ENCODE results near the gene DBNDD2.
A peak's percentile ranks its signal among the peaks of the same experiment; 100 is the strongest.

The DBNDD2 gene

DNA sequence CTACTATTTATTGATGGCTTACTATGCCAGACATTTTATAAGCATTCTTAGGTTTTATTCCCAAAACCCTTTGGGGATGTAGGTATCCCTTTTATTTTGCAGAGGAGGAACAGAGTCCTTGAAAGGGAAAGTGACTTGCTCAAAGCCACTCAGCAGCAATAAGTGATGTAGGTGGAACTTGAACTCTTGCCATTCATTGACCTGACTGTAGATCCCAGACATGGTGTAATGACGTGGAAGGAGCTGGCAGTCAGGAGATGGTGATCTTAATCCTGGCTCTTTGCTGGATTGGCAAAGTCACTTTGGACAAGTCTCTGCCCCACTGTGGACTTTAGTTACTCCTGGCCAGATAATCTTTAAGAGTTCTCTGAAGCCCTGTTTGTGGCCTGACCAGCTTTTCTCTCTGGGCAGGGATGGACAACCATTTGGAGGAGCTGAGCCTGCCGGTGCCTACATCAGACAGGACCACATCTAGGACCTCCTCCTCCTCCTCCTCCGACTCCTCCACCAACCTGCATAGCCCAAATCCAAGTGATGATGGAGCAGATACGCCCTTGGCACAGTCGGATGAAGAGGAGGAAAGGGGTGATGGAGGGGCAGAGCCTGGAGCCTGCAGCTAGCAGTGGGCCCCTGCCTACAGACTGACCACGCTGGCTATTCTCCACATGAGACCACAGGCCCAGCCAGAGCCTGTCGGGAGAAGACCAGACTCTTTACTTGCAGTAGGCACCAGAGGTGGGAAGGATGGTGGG, 1.6 kb downstream of the DBNDD2 start:
- Histone ChIP-seq H3K9ac (ENCODE audit: low read length) (no peak overlapping the region), H3K36me3 (ENCODE audit: control insufficient read depth, insufficient read depth, low read length) (peaks cover 4% of the 10 kb centered on the region), H3K27me3 (ENCODE audit: control insufficient read depth, insufficient read depth, low read length) (no peaks in the 10 kb centered on the region), H3K4me1 (ENCODE audit: control insufficient read depth, insufficient read depth, low read length) (peaks cover 8% of the 10 kb centered on the region), H3K9me3 (ENCODE audit: control insufficient read depth, low read length) (no peaks in the 10 kb centered on the region), H3K4me3 (ENCODE audit: low read length) (no peak overlapping the region)

DNA sequence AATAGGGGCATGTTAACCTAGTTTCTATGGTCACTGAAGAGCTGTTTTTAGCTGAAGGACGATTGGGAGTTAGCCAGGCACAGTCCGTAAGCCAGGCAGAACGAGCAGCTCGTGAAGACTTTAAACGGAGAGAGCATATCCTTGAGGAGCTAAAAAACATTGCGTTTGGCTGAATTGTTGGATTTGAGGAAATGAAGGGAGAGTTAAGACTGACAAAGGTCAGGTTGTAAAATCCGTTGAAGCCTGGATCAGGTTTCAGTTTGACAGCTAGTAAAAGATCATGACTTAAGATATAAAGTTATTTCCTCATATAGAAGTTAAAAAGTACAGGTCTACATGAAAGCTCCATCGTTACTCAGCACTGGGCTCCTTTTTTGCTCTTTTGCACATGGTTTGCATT, 2.8 kb downstream of the DBNDD2 start:
- H3K9ac ChIP-seq (ENCODE audit: low read length) = no peak overlapping the region
- no peaks in the 10 kb centered on the region for H3K27me3 ChIP-seq (ENCODE audit: control insufficient read depth, insufficient read depth, low read length)
- no peak overlapping the region for H3K4me3 ChIP-seq (ENCODE audit: low read length)
- peaks cover 8% of the 10 kb centered on the region for H3K4me1 ChIP-seq (ENCODE audit: control insufficient read depth, insufficient read depth, low read length)
- H3K36me3 ChIP-seq (ENCODE audit: control insufficient read depth, insufficient read depth, low read length) = peaks cover 4% of the 10 kb centered on the region
- H3K9me3 ChIP-seq (ENCODE audit: control insufficient read depth, low read length) = no peaks in the 10 kb centered on the region

DNA sequence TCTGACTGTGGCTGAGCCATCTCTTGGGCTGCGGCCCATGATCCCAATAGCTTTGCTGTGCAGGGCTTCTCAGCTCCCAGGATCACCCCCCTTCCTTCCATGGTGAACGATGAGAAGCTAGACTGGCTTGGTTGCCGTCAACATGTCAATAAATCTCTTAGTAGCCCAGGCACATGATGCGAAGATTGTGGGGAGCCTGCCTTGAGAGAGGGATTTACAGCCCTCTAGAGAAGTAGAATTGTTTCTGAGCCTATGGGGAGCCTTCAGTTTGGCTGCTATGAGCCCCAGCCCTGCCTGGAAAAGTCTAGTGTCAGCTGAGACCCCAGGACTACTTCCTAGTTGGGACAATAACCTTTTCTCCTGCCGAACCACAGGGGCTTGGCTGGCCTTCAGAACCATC, 4.6 kb downstream of the DBNDD2 start:
- no peak overlapping the region for H3K4me3 ChIP-seq (ENCODE audit: low read length)
- peaks cover 4% of the 10 kb centered on the region for H3K36me3 ChIP-seq (ENCODE audit: control insufficient read depth, insufficient read depth, low read length)
- H3K9ac ChIP-seq (ENCODE audit: low read length) = no peak overlapping the region
- H3K4me1 ChIP-seq (ENCODE audit: control insufficient read depth, insufficient read depth, low read length) = peaks cover 15% of the 10 kb centered on the region
- no peaks in the 10 kb centered on the region for H3K27me3 ChIP-seq (ENCODE audit: control insufficient read depth, insufficient read depth, low read length)
- no peaks in the 10 kb centered on the region for H3K9me3 ChIP-seq (ENCODE audit: control insufficient read depth, low read length)

DNA sequence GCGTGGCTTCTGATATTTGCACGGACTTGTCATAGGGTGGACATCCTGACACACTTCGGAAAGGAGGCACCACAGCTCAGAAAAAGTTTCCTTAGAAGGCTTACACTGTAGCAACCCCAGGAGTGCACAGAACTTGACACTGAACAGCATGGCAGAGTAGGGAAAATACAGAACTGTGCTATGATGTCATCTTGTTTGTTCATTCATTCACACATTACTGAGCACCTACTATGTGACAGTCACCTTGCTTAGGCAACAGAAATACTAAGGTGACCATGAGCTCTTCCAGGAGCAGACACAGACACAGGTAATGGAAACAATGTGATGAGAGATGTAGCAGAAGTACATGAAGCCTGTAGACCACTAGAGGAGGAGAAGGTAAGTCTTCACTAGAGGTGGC, 5.4 kb downstream of the DBNDD2 start:
- Histone ChIP-seq H3K4me1 (ENCODE audit: control insufficient read depth, insufficient read depth, low read length) (peaks cover 18% of the 10 kb centered on the region), H3K9me3 (ENCODE audit: control insufficient read depth, low read length) (no peaks in the 10 kb centered on the region), H3K27me3 (ENCODE audit: control insufficient read depth, insufficient read depth, low read length) (no peaks in the 10 kb centered on the region), H3K36me3 (ENCODE audit: control insufficient read depth, insufficient read depth, low read length) (peaks cover 4% of the 10 kb centered on the region), H3K9ac (ENCODE audit: low read length) (no peak overlapping the region), H3K4me3 (ENCODE audit: low read length) (no peak overlapping the region)

DNA sequence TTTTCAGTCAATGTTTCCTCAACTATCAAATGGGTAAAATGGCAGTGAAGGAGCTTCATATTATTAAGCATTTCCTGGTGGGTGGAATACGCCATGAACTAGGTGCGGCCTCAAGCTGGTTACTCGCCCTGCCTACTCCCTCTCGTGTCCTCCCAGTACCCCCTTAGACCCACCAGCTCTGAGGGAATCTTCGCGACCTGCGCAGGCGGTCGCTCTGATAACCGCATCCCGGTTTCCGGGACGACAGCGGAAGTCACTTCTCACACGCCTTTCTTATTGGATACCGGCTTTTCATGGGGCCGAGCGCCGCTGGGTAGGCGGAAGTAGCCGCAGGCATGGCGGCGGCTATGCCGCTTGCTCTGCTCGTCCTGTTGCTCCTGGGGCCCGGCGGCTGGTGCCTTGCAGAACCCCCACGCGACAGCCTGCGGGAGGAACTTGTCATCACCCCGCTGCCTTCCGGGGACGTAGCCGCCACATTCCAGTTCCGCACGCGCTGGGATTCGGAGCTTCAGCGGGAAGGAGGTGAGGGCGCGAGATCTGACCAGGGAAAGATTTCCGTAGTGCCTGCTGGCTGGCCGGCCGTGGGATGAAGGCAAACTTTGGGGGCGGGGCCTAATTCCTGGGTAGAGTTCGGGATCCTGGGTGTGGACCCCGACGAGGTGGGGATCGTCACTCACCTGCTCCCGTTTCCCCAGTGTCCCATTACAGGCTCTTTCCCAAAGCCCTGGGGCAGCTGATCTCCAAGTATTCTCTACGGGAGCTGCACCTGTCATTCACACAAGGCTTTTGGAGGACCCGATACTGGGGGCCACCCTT, 7.9 kb downstream of the DBNDD2 start, which contains the start of gene PIGT:
Gene PIGT (plus strand): TSS at position 320 of the 816 bp plus-strand sequence. CDS start 16 bp downstream, at position 336.
- H3K4me1 ChIP-seq (ENCODE audit: control insufficient read depth, insufficient read depth, low read length) = peaks cover 40% of the 10 kb centered on the region
- H3K4me3 ChIP-seq (ENCODE audit: low read length) = peak within 1 kb of the TSS; percentile 85
- H3K36me3 ChIP-seq (ENCODE audit: control insufficient read depth, insufficient read depth, low read length) = peaks cover 5% of the 10 kb centered on the region
- no peaks in the 10 kb centered on the region for H3K9me3 ChIP-seq (ENCODE audit: control insufficient read depth, low read length)
- no peaks in the 10 kb centered on the region for H3K27me3 ChIP-seq (ENCODE audit: control insufficient read depth, insufficient read depth, low read length)
- peak within 1 kb of the TSS; percentile 88 for H3K9ac ChIP-seq (ENCODE audit: low read length)

DNA sequence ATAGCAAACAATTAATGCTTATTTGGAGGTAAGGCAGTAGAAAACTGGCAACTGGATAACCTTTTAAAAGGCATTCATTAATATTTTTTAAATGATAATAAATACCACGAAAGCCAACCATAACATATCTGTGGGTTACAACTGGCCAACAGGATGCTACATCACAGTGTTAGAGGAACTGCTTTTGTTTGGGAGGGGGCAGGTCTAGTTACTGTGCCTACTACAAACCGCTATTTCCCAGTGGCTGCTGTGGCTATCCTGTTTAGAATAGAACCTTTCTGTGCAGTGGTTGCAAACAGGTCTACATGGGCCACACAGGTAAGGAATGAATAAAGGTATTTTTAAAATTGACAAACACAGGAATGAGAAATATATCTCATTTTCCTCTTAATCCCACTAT, 8.8 kb downstream of the DBNDD2 start:
- Histone ChIP-seq H3K27me3 (ENCODE audit: control insufficient read depth, insufficient read depth, low read length) (no peaks in the 10 kb centered on the region), H3K36me3 (ENCODE audit: control insufficient read depth, insufficient read depth, low read length) (peaks cover 12% of the 10 kb centered on the region), H3K4me1 (ENCODE audit: control insufficient read depth, insufficient read depth, low read length) (peaks cover 40% of the 10 kb centered on the region), H3K9ac (ENCODE audit: low read length) (peak overlapping the region; percentile 88), H3K9me3 (ENCODE audit: control insufficient read depth, low read length) (no peaks in the 10 kb centered on the region), H3K4me3 (ENCODE audit: low read length) (peak overlapping the region; percentile 85)

DNA sequence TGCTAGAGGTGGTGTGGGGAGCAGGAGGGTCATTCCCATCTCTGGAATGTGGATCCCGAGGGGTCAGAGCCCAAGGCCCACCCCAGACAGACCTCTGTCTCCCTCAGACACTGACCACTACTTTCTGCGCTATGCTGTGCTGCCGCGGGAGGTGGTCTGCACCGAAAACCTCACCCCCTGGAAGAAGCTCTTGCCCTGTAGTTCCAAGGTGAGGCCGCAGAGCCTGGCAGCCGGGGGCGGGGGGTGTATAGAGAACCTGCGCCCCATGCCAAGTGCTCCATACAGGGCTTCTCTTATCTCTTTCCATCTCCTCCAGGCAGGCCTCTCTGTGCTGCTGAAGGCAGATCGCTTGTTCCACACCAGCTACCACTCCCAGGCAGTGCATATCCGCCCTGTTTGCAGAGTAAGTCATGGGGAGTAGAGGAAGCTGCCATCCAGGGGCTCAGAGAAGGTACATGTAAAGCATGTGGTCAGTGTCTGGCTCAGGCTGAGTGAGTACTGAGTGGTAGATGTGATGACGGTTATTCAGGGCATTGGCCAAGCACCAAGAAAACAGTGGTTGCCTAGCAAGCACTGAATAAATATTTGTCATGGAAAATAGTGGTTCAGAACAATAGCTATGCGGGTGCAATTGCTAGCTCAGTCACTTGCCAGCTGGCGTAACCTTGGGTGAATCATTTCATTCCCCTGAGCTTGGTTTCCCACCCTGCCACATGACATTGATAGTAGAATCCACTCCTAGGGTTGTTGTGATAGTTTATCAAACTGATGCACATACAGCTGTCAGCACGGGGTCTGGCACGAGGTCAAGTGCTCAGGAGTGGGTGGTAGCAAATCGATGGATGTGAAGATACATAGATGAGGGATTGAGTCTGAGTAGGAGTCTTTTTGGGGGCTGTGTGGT, 11.4 kb downstream of the DBNDD2 start:
- Histone ChIP-seq H3K4me1 (ENCODE audit: control insufficient read depth, insufficient read depth, low read length) (peaks cover 40% of the 10 kb centered on the region), H3K27me3 (ENCODE audit: control insufficient read depth, insufficient read depth, low read length) (no peaks in the 10 kb centered on the region), H3K4me3 (ENCODE audit: low read length) (no peak overlapping the region), H3K9me3 (ENCODE audit: control insufficient read depth, low read length) (no peaks in the 10 kb centered on the region), H3K9ac (ENCODE audit: low read length) (peak overlapping the region; percentile 30), H3K36me3 (ENCODE audit: control insufficient read depth, insufficient read depth, low read length) (peaks cover 12% of the 10 kb centered on the region)

DNA sequence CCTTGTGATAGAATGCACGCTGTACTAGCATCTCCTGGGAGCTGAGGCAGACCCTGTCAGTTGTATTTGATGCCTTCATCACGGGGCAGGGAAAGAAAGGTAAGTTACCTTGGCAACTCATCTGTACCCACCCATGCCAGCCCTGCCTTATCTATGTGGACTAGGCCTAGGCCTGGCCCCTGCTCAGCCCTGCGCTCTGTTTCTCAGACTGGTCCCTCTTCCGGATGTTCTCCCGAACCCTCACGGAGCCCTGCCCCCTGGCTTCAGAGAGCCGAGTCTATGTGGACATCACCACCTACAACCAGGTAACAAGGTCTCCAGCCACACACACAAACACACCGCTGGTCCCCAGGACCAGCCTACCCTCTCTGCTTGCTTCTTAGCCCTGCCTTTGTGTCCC, 12.0 kb downstream of the DBNDD2 start:
- no peak overlapping the region for H3K4me3 ChIP-seq (ENCODE audit: low read length)
- H3K9me3 ChIP-seq (ENCODE audit: control insufficient read depth, low read length) = no peaks in the 10 kb centered on the region
- peaks cover 40% of the 10 kb centered on the region for H3K4me1 ChIP-seq (ENCODE audit: control insufficient read depth, insufficient read depth, low read length)
- no peaks in the 10 kb centered on the region for H3K27me3 ChIP-seq (ENCODE audit: control insufficient read depth, insufficient read depth, low read length)
- H3K36me3 ChIP-seq (ENCODE audit: control insufficient read depth, insufficient read depth, low read length) = peaks cover 12% of the 10 kb centered on the region
- H3K9ac ChIP-seq (ENCODE audit: low read length) = peak overlapping the region; percentile 26

DNA sequence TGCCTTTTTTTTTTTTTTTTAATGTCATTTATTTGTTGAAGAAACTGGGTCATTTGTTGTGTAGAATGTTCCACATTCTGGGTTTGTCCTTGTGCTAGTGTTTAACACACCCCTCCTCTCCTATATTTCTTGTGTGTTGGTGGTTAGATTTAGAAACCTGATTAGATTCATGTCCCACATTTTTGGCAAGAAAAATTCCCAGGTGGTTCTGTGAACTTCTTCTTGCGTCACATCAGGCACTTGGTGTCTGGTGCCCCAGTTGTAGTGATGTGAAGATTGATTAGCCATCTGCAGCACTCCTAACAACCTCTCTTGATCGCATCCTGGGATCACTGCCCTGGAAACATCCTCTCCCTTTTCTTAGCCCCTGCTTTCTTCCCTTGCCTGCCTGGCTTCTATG, 15.6 kb downstream of the DBNDD2 start:
- Histone ChIP-seq H3K36me3 (ENCODE audit: control insufficient read depth, insufficient read depth, low read length) (peaks cover 12% of the 10 kb centered on the region), H3K4me1 (ENCODE audit: control insufficient read depth, insufficient read depth, low read length) (peaks cover 30% of the 10 kb centered on the region), H3K4me3 (ENCODE audit: low read length) (no peak overlapping the region), H3K9me3 (ENCODE audit: control insufficient read depth, low read length) (no peaks in the 10 kb centered on the region), H3K9ac (ENCODE audit: low read length) (no peak overlapping the region), H3K27me3 (ENCODE audit: control insufficient read depth, insufficient read depth, low read length) (no peaks in the 10 kb centered on the region)

DNA sequence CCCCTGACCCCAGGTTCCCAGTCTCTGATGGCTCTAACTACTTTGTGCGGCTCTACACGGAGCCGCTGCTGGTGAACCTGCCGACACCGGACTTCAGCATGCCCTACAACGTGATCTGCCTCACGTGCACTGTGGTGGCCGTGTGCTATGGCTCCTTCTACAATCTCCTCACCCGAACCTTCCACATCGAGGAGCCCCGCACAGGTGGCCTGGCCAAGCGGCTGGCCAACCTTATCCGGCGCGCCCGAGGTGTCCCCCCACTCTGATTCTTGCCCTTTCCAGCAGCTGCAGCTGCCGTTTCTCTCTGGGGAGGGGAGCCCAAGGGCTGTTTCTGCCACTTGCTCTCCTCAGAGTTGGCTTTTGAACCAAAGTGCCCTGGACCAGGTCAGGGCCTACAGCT, 17.5 kb downstream of the DBNDD2 start:
- peaks cover 12% of the 10 kb centered on the region for H3K36me3 ChIP-seq (ENCODE audit: control insufficient read depth, insufficient read depth, low read length)
- H3K4me1 ChIP-seq (ENCODE audit: control insufficient read depth, insufficient read depth, low read length) = peaks cover 13% of the 10 kb centered on the region
- H3K9me3 ChIP-seq (ENCODE audit: control insufficient read depth, low read length) = no peaks in the 10 kb centered on the region
- no peaks in the 10 kb centered on the region for H3K27me3 ChIP-seq (ENCODE audit: control insufficient read depth, insufficient read depth, low read length)
- no peak overlapping the region for H3K9ac ChIP-seq (ENCODE audit: low read length)
- no peak overlapping the region for H3K4me3 ChIP-seq (ENCODE audit: low read length)

DNA sequence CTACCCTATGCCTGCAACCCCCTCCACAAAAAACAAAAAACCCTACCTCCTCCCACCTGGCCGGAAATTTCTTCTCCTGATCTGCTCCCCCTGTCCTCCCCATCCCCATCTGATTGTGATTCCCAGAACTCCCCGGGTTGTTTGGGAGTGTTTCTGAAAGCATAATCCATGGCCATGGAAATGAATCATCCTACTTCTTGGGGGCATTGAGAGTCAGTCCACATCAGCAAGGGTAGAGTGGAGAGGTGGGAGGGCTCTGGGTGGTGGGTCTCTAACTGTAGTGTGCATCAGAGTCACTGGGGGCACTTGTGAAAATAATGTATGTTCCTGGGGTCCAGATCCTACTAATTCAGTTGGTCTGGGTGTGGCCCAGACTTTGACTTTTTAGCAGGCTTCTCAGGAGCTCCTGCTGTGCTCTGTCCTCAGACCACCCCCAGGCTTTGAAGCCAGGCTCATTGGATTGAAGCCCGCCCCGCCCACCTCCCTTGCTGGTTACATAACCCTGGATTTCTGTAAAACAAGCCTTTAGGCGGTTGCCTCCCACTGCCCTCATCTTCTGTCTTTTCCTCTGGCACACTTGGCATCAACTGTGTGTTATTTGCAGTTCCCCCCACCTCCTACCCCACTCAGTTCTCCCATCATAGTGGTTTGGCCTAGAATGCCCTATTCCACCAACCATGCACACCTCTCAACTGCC, 18.4 kb downstream of the DBNDD2 start:
- Histone ChIP-seq H3K36me3 (ENCODE audit: control insufficient read depth, insufficient read depth, low read length) (peaks cover 3% of the 10 kb centered on the region), H3K9ac (ENCODE audit: low read length) (no peak overlapping the region), H3K4me1 (ENCODE audit: control insufficient read depth, insufficient read depth, low read length) (peaks cover 10% of the 10 kb centered on the region), H3K4me3 (ENCODE audit: low read length) (no peak overlapping the region), H3K27me3 (ENCODE audit: control insufficient read depth, insufficient read depth, low read length) (no peaks in the 10 kb centered on the region), H3K9me3 (ENCODE audit: control insufficient read depth, low read length) (no peaks in the 10 kb centered on the region)

Data from mucosa of stomach (tissue), 1 donor.